ENCODE results near the gene LRP1. TPM values are rescaled to one million over a fixed set of nuclear protein-coding genes. Genes with fewer than 3 reads are reported as not detected.

Gene LRP1
- total RNA-seq, 1 donor from 2014 or later, result 277 TPM

GRCh38 chr12:57248934-57249742 lies 120.9 kb downstream of the LRP1 start:
- DNase-seq (ENCODE audit: low spot score), result no peak

GRCh38 chr12:57250541-57250940 lies 122.3 kb downstream of the LRP1 start:
- no peak for DNase-seq (ENCODE audit: low spot score)

GRCh38 chr12:57250956-57251355 lies 122.7 kb downstream of the LRP1 start, which contains the start of gene STAC3:
TSS of gene STAC3 (minus strand) at chr12:57251187. CDS start at chr12:57249636, 1,551 bp downstream.
- no peak for DNase-seq (ENCODE audit: low spot score)

- no peak for DNase-seq (ENCODE audit: low spot score)
Observed at GRCh38 chr12:57254506-57255280, 126.4 kb downstream of the LRP1 start.

- no peak for DNase-seq (ENCODE audit: low spot score)
Observed at GRCh38 chr12:57255916-57256315, 127.6 kb downstream of the LRP1 start.

GRCh38 chr12:57258977-57259970 lies 131.0 kb downstream of the LRP1 start:
- DNase-seq (ENCODE audit: low spot score), result peak; percentile 77

- DNase-seq (ENCODE audit: low spot score), result no peak
Observed at GRCh38 chr12:57260366-57260765, 132.1 kb downstream of the LRP1 start.

GRCh38 chr12:57261428-57261865 lies 133.2 kb downstream of the LRP1 start:
- no peak for DNase-seq (ENCODE audit: low spot score)

- DNase-seq (ENCODE audit: low spot score), result no peak
Observed at GRCh38 chr12:57262126-57262822, 134.0 kb downstream of the LRP1 start.

Other genes starting within 250 kb of the LRP1 start
- not detected for gene SDR9C7, start 194.1 kb upstream of the LRP1 start, total RNA-seq (ENCODE audit: insufficient read depth, low replicate concordance)
- gene RDH16, start 170.9 kb upstream of the LRP1 start, total RNA-seq (ENCODE audit: insufficient read depth, low replicate concordance), result 0.96 TPM
- gene ZBTB39, start 121.9 kb upstream of the LRP1 start, total RNA-seq (ENCODE audit: insufficient read depth, low replicate concordance), result 6.7 TPM
- gene TAC3, start 112.0 kb upstream of the LRP1 start, total RNA-seq (ENCODE audit: insufficient read depth, low replicate concordance), result 6.5 TPM
- 5.8 TPM for gene MYO1A, start 78.4 kb upstream of the LRP1 start, total RNA-seq (ENCODE audit: insufficient read depth, low replicate concordance)
- gene NEMP1, start 49.7 kb upstream of the LRP1 start, total RNA-seq (ENCODE audit: insufficient read depth, low replicate concordance), result 7.5 TPM
- 27.9 TPM for gene NAB2, start 39.4 kb upstream of the LRP1 start, total RNA-seq (ENCODE audit: insufficient read depth, low replicate concordance)
- gene STAT6, start 17.1 kb upstream of the LRP1 start, total RNA-seq (ENCODE audit: insufficient read depth, low replicate concordance), result 83.8 TPM
- gene LRP1-AS, start 19.1 kb downstream of the LRP1 start, total RNA-seq (ENCODE audit: insufficient read depth, low replicate concordance), result 1.2 TPM
- not detected for gene NXPH4, start 88.3 kb downstream of the LRP1 start, total RNA-seq (ENCODE audit: insufficient read depth, low replicate concordance)
- gene SHMT2, start 101.2 kb downstream of the LRP1 start, total RNA-seq (ENCODE audit: insufficient read depth, low replicate concordance), result 156 TPM
- gene STAC3, start 122.7 kb downstream of the LRP1 start, total RNA-seq (ENCODE audit: insufficient read depth, low replicate concordance), result not detected